ENCODE results near the gene PTPN5. TPM values are rescaled to one million over a fixed set of nuclear protein-coding genes. Genes with fewer than 3 reads are reported as not detected.

The PTPN5 gene
- polyA plus RNA-seq, 3 donors = not detected

GRCh38 chr11:18726040-18726439 is 65.6 kb downstream of the PTPN5 start, which contains the start of gene IGSF22:
TSS of gene IGSF22 (minus strand) at chr11:18726188. CDS start at chr11:18724236, 1,952 bp downstream.
- H3K4me1 Mint-ChIP-seq = peaks cover 12% of the 10 kb centered on the region

GRCh38 chr11:18723991-18724390 is 67.6 kb downstream of the PTPN5 start:
- Mint-ChIP-seq H3K4me1 (peaks cover 17% of the 10 kb centered on the region), H3K27ac (no peak overlapping the region), H3K9me3 (peaks cover 0 to 3% (median 0%) of the 10 kb centered on the region in 7 donors), H3K36me3 (no peaks in the 10 kb centered on the region), H3K4me3 (no peak overlapping the region), H3K27me3 (ENCODE audit: low read depth in 3 of 3) (peaks cover 12 to 22% (median 13%) of the 10 kb centered on the region in 3 donors)
- no peaks in the 10 kb centered on the region for H3K36me3 ChIP-seq (replicated peaks in 1 of 2; ENCODE audit: control insufficient read depth in 1 of 2, insufficient read depth in 2 of 2, low read length in 2 of 2)
- H3K4me2 ChIP-seq (replicated peaks; ENCODE audit: extremely low read depth, low read length, poor library complexity, severe bottlenecking) = no peak overlapping the region
- no peak overlapping the region for H3K27ac ChIP-seq (ENCODE audit: low read depth in 1 of 2, low read length in 2 of 2)
- peaks cover 0 to 9% of the 10 kb centered on the region in 2 donors for H3K27me3 ChIP-seq (ENCODE audit: control insufficient read depth in 2 of 2, insufficient read depth in 2 of 2, low read length in 2 of 2)
- TF ChIP-seq CTCF (IDR thresholded peaks at IDR 0.05) = no peak
- WGBS (ENCODE audit: insufficient coverage) = 91% methylated on average over 5 of the region's 7 CpGs
- no peak overlapping the region for H2AFZ ChIP-seq (ENCODE audit: insufficient read depth, low read depth, low read length, poor library complexity, severe bottlenecking)
- no peak overlapping the region for H3K9ac ChIP-seq (ENCODE audit: insufficient read depth, low read length, poor library complexity, severe bottlenecking)
- H3K79me2 ChIP-seq (ENCODE audit: insufficient read depth, low read length) = no peaks in the 10 kb centered on the region
- H3K4me3 ChIP-seq (replicated peaks in 1 of 3; ENCODE audit: low read depth in 2 of 3, low read length in 3 of 3) = no peak overlapping the region
- no peak for DNase-seq
- H3K9me3 ChIP-seq (replicated peaks in 1 of 2; ENCODE audit: control insufficient read depth in 1 of 2, insufficient read depth in 1 of 2, low read length in 2 of 2) = no peaks in the 10 kb centered on the region
- no peaks in the 10 kb centered on the region for H4K20me1 ChIP-seq (ENCODE audit: insufficient read depth, low read length)
- intact Hi-C loops (cut with micrococcal nuclease) = no loop called here
- H3K4me1 ChIP-seq (ENCODE audit: control insufficient read depth in 1 of 2, insufficient read depth in 2 of 2, low read length in 2 of 2) = peaks cover 13 to 17% of the 10 kb centered on the region in 2 donors

More at GRCh38 chr11:18726040-18726439, 65.6 kb downstream of the PTPN5 start, which contains the start of gene IGSF22:
- H3K4me2 ChIP-seq (replicated peaks; ENCODE audit: extremely low read depth, low read length, poor library complexity, severe bottlenecking) = no peak within 1 kb of the TSS
- no peaks in the 10 kb centered on the region for H3K79me2 ChIP-seq (ENCODE audit: insufficient read depth, low read length)
- intact Hi-C loops (cut with micrococcal nuclease) = no loop called here
- no peaks in the 10 kb centered on the region for H3K36me3 Mint-ChIP-seq
- H3K27me3 Mint-ChIP-seq (ENCODE audit: low read depth in 3 of 3) = peaks cover 5 to 11% (median 7%) of the 10 kb centered on the region in 3 donors
- peaks cover 9 to 13% of the 10 kb centered on the region in 2 donors for H3K4me1 ChIP-seq (ENCODE audit: control insufficient read depth in 1 of 2, insufficient read depth in 2 of 2, low read length in 2 of 2)
- WGBS (ENCODE audit: insufficient coverage) = 90% methylated on average over 7 of the region's 7 CpGs
- peaks cover 0 to 3% of the 10 kb centered on the region in 2 donors for H3K27me3 ChIP-seq (ENCODE audit: control insufficient read depth in 2 of 2, insufficient read depth in 2 of 2, low read length in 2 of 2)
- H3K4me3 ChIP-seq (replicated peaks in 1 of 3; ENCODE audit: low read depth in 2 of 3, low read length in 3 of 3) = no peak within 1 kb of the TSS
- no peak for TF ChIP-seq CTCF (IDR thresholded peaks at IDR 0.05)
- no peak for DNase-seq
- no peaks in the 10 kb centered on the region for H3K36me3 ChIP-seq (replicated peaks in 1 of 2; ENCODE audit: control insufficient read depth in 1 of 2, insufficient read depth in 2 of 2, low read length in 2 of 2)
- no peak within 1 kb of the TSS for H2AFZ ChIP-seq (ENCODE audit: insufficient read depth, low read depth, low read length, poor library complexity, severe bottlenecking)
- no peak within 1 kb of the TSS for H3K27ac ChIP-seq (ENCODE audit: low read depth in 1 of 2, low read length in 2 of 2)
- peaks cover 0 to 3% (median 0%) of the 10 kb centered on the region in 7 donors for H3K9me3 Mint-ChIP-seq
- H3K9ac ChIP-seq (ENCODE audit: insufficient read depth, low read length, poor library complexity, severe bottlenecking) = no peak within 1 kb of the TSS
- no peak within 1 kb of the TSS for H3K4me3 Mint-ChIP-seq
- H4K20me1 ChIP-seq (ENCODE audit: insufficient read depth, low read length) = no peaks in the 10 kb centered on the region
- peak within 1 kb of the TSS in 1 of 7 donors; percentile 16 for H3K27ac Mint-ChIP-seq
- H3K9me3 ChIP-seq (replicated peaks in 1 of 2; ENCODE audit: control insufficient read depth in 1 of 2, insufficient read depth in 1 of 2, low read length in 2 of 2) = no peaks in the 10 kb centered on the region
